PFSK-1 (cell line): ENCODE data around the gene GRWD1.

Experiments
- POLR2AphosphoS5 ChIP-seq: IDR thresholded peaks from 2 replicates; pipeline ENCODE4 v1.6.1; 2012; ENCODE audit warnings: low read depth, mild to moderate bottlenecking, control low read depth, low read length, moderate library complexity
- SIN3A ChIP-seq: IDR thresholded peaks from 2 replicates; pipeline ENCODE4 v1.6.1; 2012; ENCODE audit warnings: mild to moderate bottlenecking, low read length, moderate library complexity, borderline replicate concordance; ENCODE audit not compliant: insufficient read depth
- TAF1 ChIP-seq: IDR thresholded peaks from 2 replicates; pipeline ENCODE4 v1.6.1; 2012; ENCODE audit warnings: low read length, control low read depth, borderline replicate concordance; ENCODE audit not compliant: insufficient read depth
- TF ChIP-seq, protein P1 (sequence below), 2 experiments: IDR thresholded peaks; 2 replicates each; pipeline versions ENCODE4 v1.6.1 to v1.8.0; 2011 to 2012; ENCODE audit warnings: low read depth in 2 of 2, low read length in 2 of 2, control low read depth in 1 of 2, inconsistent platforms in 1 of 2, mild to moderate bottlenecking in 1 of 2, moderate library complexity in 1 of 2; ENCODE audit not compliant: insufficient read depth in 1 of 2

DNA sequence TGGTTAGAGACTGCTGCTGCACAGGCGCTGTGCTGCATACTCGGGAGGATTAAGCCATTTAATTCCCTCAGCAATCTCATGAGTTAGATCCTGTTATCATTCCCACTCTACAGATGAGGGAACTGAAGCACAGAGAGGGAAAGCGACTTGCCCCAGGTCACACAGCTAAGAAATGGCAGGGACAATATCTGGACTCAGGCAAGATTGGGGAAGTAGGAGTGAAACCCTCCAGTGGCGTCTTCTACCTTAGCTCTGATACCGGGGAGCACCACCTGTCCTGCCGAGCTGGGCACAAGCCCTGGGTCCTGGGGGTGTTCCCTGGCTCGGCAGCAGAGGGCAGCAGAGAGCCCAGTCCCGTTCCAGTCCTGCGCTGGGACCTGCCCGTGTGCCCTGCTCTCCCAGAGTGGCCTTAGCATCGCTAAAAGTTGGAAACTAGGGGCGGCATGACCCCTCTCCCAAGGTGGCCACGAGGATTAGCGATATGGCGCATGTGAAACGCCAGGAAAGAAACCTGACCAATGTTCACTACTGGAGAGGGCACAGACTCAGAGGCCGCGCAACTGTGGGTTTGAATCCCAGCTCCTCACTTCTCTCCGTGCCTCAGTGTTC lies 43.9 kb downstream of the GRWD1 start:
- TF ChIP-seq TAF1 = no peak
- TF ChIP-seq, protein P1, sequence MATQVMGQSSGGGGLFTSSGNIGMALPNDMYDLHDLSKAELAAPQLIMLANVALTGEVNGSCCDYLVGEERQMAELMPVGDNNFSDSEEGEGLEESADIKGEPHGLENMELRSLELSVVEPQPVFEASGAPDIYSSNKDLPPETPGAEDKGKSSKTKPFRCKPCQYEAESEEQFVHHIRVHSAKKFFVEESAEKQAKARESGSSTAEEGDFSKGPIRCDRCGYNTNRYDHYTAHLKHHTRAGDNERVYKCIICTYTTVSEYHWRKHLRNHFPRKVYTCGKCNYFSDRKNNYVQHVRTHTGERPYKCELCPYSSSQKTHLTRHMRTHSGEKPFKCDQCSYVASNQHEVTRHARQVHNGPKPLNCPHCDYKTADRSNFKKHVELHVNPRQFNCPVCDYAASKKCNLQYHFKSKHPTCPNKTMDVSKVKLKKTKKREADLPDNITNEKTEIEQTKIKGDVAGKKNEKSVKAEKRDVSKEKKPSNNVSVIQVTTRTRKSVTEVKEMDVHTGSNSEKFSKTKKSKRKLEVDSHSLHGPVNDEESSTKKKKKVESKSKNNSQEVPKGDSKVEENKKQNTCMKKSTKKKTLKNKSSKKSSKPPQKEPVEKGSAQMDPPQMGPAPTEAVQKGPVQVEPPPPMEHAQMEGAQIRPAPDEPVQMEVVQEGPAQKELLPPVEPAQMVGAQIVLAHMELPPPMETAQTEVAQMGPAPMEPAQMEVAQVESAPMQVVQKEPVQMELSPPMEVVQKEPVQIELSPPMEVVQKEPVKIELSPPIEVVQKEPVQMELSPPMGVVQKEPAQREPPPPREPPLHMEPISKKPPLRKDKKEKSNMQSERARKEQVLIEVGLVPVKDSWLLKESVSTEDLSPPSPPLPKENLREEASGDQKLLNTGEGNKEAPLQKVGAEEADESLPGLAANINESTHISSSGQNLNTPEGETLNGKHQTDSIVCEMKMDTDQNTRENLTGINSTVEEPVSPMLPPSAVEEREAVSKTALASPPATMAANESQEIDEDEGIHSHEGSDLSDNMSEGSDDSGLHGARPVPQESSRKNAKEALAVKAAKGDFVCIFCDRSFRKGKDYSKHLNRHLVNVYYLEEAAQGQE (IDR thresholded peaks at IDR 0.05; ENCODE audit: insufficient read depth in 1 of 2, low read depth in 2 of 2, low read length in 2 of 2) = no peak
- TF ChIP-seq POLR2AphosphoS5 = no peak
- TF ChIP-seq SIN3A = no peak
